K562 (cell line): ENCODE measurements around the gene PPP1R14B. TPM values are rescaled to one million over a fixed set of nuclear protein-coding genes. Genes with fewer than 3 reads are reported as not detected.

Experiments used
- ATAC-seq: fragments of 200-7000 bp; cut with Tn5 transposase; 3 replicates; pipeline ENCODE4 v1.9.1; 2020; ENCODE audit warnings: moderate library complexity
- BruUV-seq: library from RNA; stranded (reverse); fragments of 400-500 nt; replicated peaks from 2 replicates; lab custom pipeline; 2021; lab: Mats Ljungman, UMichigan
- CTCF ChIA-PET: fragments of 300-600 bp; formaldehyde crosslinking; extraction: SDS; loops from one replicate; lab custom pipeline; 2021; ENCODE audit warnings: low intra/inter-chr PET ratio; lab: Yijun Ruan, JAX
- POLR2A ChIA-PET: fragments of 300-600, 350-650 bp; sonication (Branson Sonifier 250); formaldehyde crosslinking; extraction: SDS; loops from one replicate; lab custom pipeline; 2021; ENCODE audit warnings: antibody characterized with exemption, inconsistent platforms; lab: Yijun Ruan, JAX
- DNase-seq, 4 experiments: peaks; one replicate each; pipeline versions ENCODE4 v3.0.0 to v3.0.0-alpha.2; 2011 to 2018; ENCODE audit warnings: low spot score in 3 of 4, mixed read lengths in 3 of 4; ENCODE audit errors: extremely low read depth in 1 of 4
- FAIRE-seq: peaks from 2 replicates; lab custom pipeline; 2011; peaks lifted over from hg19 to GRCh38; lab: Jason Lieb, UNC
- H2AFZ ChIP-seq: 2 replicates; pipeline ENCODE4 v1.6.0; 2011; ENCODE audit warnings: low read depth, low read length, control low read depth, inconsistent platforms
- H3K27ac ChIP-seq: fragments of 200-600 bp; 3 replicates; pipeline ENCODE4 v1.8.0; 2011; ENCODE audit warnings: low read depth, mild to moderate bottlenecking, control low read depth, inconsistent platforms, low read length, moderate library complexity, mixed read lengths; ENCODE audit errors: extremely low read depth
- H3K27me3 ChIP-seq, 2 experiments: fragments of 300-600 bp in 1 of 2; 2 replicates in 1 of 2; 3 replicates in 1 of 2; pipeline versions ENCODE4 v1.6.0 to v1.8.0; 2011; ENCODE audit warnings: inconsistent platforms in 2 of 2, low read length in 2 of 2, mild to moderate bottlenecking in 1 of 2, mixed read lengths in 1 of 2, moderate library complexity in 1 of 2; ENCODE audit not compliant: control insufficient read depth in 2 of 2, insufficient read depth in 2 of 2
- H3K36me3 ChIP-seq: fragments of 300-600 bp; 3 replicates; pipeline ENCODE4 v1.8.0; 2011; ENCODE audit warnings: mild to moderate bottlenecking, low read length, inconsistent platforms; ENCODE audit not compliant: control insufficient read depth, insufficient read depth
- H3K4me1 ChIP-seq, 2 experiments: fragments of 200-600 bp in 1 of 2; replicated peaks in 1 of 2; 2 replicates in 1 of 2; 3 replicates in 1 of 2; pipeline versions ENCODE4 v1.5.1 to v1.8.0; 2011; ENCODE audit warnings: inconsistent platforms in 2 of 2, low read length in 2 of 2, mild to moderate bottlenecking in 1 of 2, mixed read lengths in 1 of 2, moderate library complexity in 1 of 2; ENCODE audit not compliant: control insufficient read depth in 2 of 2, insufficient read depth in 2 of 2
- H3K4me2 ChIP-seq: 2 replicates; pipeline ENCODE4 v1.6.1; 2011; ENCODE audit warnings: low read length, control low read depth, inconsistent platforms, mixed read lengths; ENCODE audit not compliant: insufficient read depth
- H3K4me3 ChIP-seq: fragments of 200-600 bp; sonication (generic), shearing (Covaris generic); 2 replicates; pipeline ENCODE4 v1.5.1; 2016; ENCODE audit warnings: control low read depth, inconsistent platforms
- H3K79me2 ChIP-seq: fragments of 200-600 bp; 3 replicates; pipeline ENCODE4 v1.8.0; 2011; ENCODE audit warnings: low read length, inconsistent platforms; ENCODE audit not compliant: control insufficient read depth, insufficient read depth
- H3K9ac ChIP-seq, 2 experiments: 2 replicates each; pipeline versions ENCODE4 v1.6.0 to v1.6.1; 2011; ENCODE audit warnings: low read depth in 2 of 2, low read length in 2 of 2, control low read depth in 1 of 2, inconsistent platforms in 1 of 2, mild to moderate bottlenecking in 1 of 2, mixed read lengths in 1 of 2; ENCODE audit not compliant: insufficient read depth in 1 of 2
- H3K9me1 ChIP-seq: one replicate; pipeline ENCODE4 v1.6.0; 2011; ENCODE audit warnings: inconsistent platforms, mild to moderate bottlenecking, low read length, moderate library complexity; ENCODE audit not compliant: control insufficient read depth, insufficient read depth
- H3K9me3 ChIP-seq: replicated peaks from 2 replicates; pipeline ENCODE4 v1.5.1; 2011; ENCODE audit warnings: low read depth, low read length, inconsistent platforms; ENCODE audit not compliant: control insufficient read depth, insufficient read depth
- H4K20me1 ChIP-seq: replicated peaks from 2 replicates; pipeline ENCODE4 v1.6.1; 2011; ENCODE audit warnings: low read length, inconsistent platforms, mixed read lengths; ENCODE audit not compliant: control insufficient read depth, insufficient read depth
- HINFP ChIP-seq: fragments of 450-650 bp; conservative IDR thresholded peaks from 2 replicates; pipeline ENCODE4 v1.6.1; 2016; ENCODE audit warnings: missing genetic modification characterization, low read depth, mild to moderate bottlenecking, control low read depth, missing compliant biosample characterization
- ILF3 ChIP-seq: fragments of 450-650 bp; IDR thresholded peaks from 2 replicates; pipeline ENCODE4 v1.6.1; 2018; ENCODE audit warnings: antibody characterized with exemption, mild to moderate bottlenecking, moderate library complexity, borderline replicate concordance
- LEF1 ChIP-seq: fragments of 450-650 bp; IDR thresholded peaks from 2 replicates; pipeline ENCODE4 v1.6.1; 2016; ENCODE audit warnings: mild to moderate bottlenecking
- MLLT1 ChIP-seq, 2 experiments: fragments of 450-650 bp; IDR thresholded peaks; 2 replicates each; pipeline ENCODE4 v1.6.1; 2016
- NFIX ChIP-seq: fragments of 250-450 bp; sonication (Bioruptor Pico); IDR thresholded peaks from 2 replicates; pipeline ENCODE4 v1.4.0; 2020; ENCODE audit warnings: low read depth, mild to moderate bottlenecking, moderate library complexity
- SIX5 ChIP-seq, 2 experiments: IDR thresholded peaks; 2 replicates each; pipeline ENCODE4 v1.6.1; 2011; ENCODE audit warnings: low read length in 2 of 2, borderline replicate concordance in 1 of 2, low read depth in 1 of 2, mild to moderate bottlenecking in 1 of 2, moderate library complexity in 1 of 2; ENCODE audit not compliant: insufficient read depth in 1 of 2
- SRF ChIP-seq, 2 experiments: fragments of 250-450, 450-650 bp in 1 of 2; sonication (Bioruptor Pico) in 1 of 2; sonication (generic) in 1 of 2; formaldehyde crosslinking; IDR thresholded peaks; 2 replicates each; pipeline versions ENCODE4 v1.5.0 to v1.5.1; 2020 to 2022; ENCODE audit warnings: mild to moderate bottlenecking in 1 of 2, missing genetic modification reagents in 1 of 2
- SUPT5H ChIP-seq: fragments of 450-650 bp; IDR thresholded peaks from 2 replicates; pipeline ENCODE4 v1.6.1; 2016
- TCF15 ChIP-seq: fragments of 250-450 bp; sonication (Bioruptor Pico); IDR thresholded peaks from 2 replicates; pipeline ENCODE4 v1.8.0; 2022; ENCODE audit warnings: moderate library complexity, mild to moderate bottlenecking, inconsistent platforms
- TCF7L2 ChIP-seq: fragments of 150-350 bp; IDR thresholded peaks from 2 replicates; pipeline ENCODE4 v1.6.1; 2016; ENCODE audit warnings: low read depth, mild to moderate bottlenecking, low read length, moderate library complexity
- ZBTB43 ChIP-seq: sonication (generic); formaldehyde crosslinking; IDR thresholded peaks from 2 replicates; pipeline ENCODE4 v1.8.0; 2023; ENCODE audit warnings: mild to moderate bottlenecking, missing genetic modification reagents
- ZFP1 ChIP-seq: fragments of 450-650 bp; formaldehyde crosslinking; IDR thresholded peaks from 2 replicates; pipeline ENCODE4 v1.4.0; 2020; ENCODE audit warnings: mild to moderate bottlenecking, mixed read lengths
- ZNF280B ChIP-seq: fragments of 250-450 bp; sonication (Bioruptor Pico); IDR thresholded peaks from 2 replicates; pipeline ENCODE4 v1.5.1; 2021; ENCODE audit warnings: mild to moderate bottlenecking
- ZNF282 ChIP-seq: sonication (generic); formaldehyde crosslinking; IDR thresholded peaks from 2 replicates; pipeline ENCODE4 v1.8.1; 2023; ENCODE audit warnings: missing genetic modification reagents
- WGBS: fragments of 100-300 bp; shearing (Covaris generic); methylation state at CpG from one replicate; pipeline ENCODE4 v1.1.6; 2016; ENCODE audit warnings: low coverage, mixed read lengths; ENCODE audit not compliant: insufficient coverage; ENCODE audit errors: missing lambda C conversion rate; 5-methylcytosine and 5-hydroxymethylcytosine counted together
- in situ Hi-C: fragments of 300-500 bp; cut with MboI; formaldehyde crosslinking; loops from 4 replicates; pipeline ENCODE4 v1.15.0; 2018; ENCODE audit warnings: inconsistent platforms, mixed read lengths
- intact Hi-C: fragments of 100-400 bp; cut with micrococcal nuclease; formaldehyde crosslinking; loops from 2 replicates; pipeline ENCODE4 v1.14.2; 2022
- polyA plus RNA-seq, 8 experiments: library from polyadenylated mRNA; depleted of rRNA in 4 of 8; stranded (reverse) in 5 of 8; unstranded in 3 of 8; fragments of >200 nt; fragmentation: Nextera tagmentation in 2 of 8; fragmentation: Illumina TruSeq in 1 of 8; extraction: Ambion mirVana in 2 of 8; extraction: Trizol in 1 of 8; gene quantifications; 2 replicates each; pipeline versions ENCODE4 v1.2.1 to v1.2.3, GENCODE V29; 2011 to 2014; ENCODE audit warnings: inconsistent platforms in 1 of 8, missing spikeins in 1 of 8
- total RNA-seq, 7 experiments: library from RNA; depleted of rRNA in 6 of 7; stranded (reverse); fragments of >200 nt in 6 of 7; fragmentation: Illumina TruSeq in 2 of 7; extraction: Trizol in 2 of 7; gene quantifications; 2 replicates each; pipeline versions ENCODE4 v1.2.1 to v1.2.3, GENCODE V29; 2011 to 2021; ENCODE audit warnings: low replicate concordance in 1 of 7

PPP1R14B gene
- total and polyA plus RNA-seq, 9 of the 15 experiments (the other 6 are each of a cell fraction or from before 2014, with no cell fraction given): 7.7 to 566 (median 212) TPM

GRCh38 chr11:64269540-64270220 lies 22.9 kb upstream of the PPP1R14B start:
- ChIA-PET CTCF (interaction anchor here (2.6 kb wide), 1 partner anchor 66 kb away, joined by 11 read pairs; no protein-coding TSS in a partner anchor), POLR2A (interaction anchor here (0.5 to 5.7 kb wide), 19 partner anchors 11 to 1458 kb away, joined by 3 to 58 read pairs (median 4); partner anchors contain the start of genes BAD, CATSPERZ, ESRRA and FERMT3)
- FAIRE-seq (peak; percentile 98), DNase-seq (peak; percentile 75 to 99 (median 83)), ATAC-seq (peak; percentile 84)
- H3K27ac ChIP-seq: peak overlapping the region; percentile 96
- no peaks in the 10 kb centered on the region for H3K9me3 ChIP-seq
- H3K27me3 ChIP-seq: no peaks in the 10 kb centered on the region
- H3K4me2 ChIP-seq: peak overlapping the region; percentile 92
- TSS peak; percentile 94 for BruUV-seq
- H4K20me1 ChIP-seq: no peaks in the 10 kb centered on the region
- H3K4me3 ChIP-seq: peak overlapping the region; percentile 60
- in situ Hi-C loops (no loop called here), intact Hi-C loops (loop anchor here (1.0 to 2.0 kb wide), 3 partner anchors 23 to 65 kb away; partner anchors contain the start of genes ESRRA and PPP1R14B)
- 0% methylated on average over 54 of the region's 58 CpGs for WGBS
- H2AFZ ChIP-seq: peak overlapping the region; percentile 86
- H3K79me2 ChIP-seq: peaks cover 45% of the 10 kb centered on the region
- H3K4me1 ChIP-seq: peaks cover 32 to 54% of the 10 kb centered on the region in 2 experiments
- H3K9me1 ChIP-seq: peaks cover 3% of the 10 kb centered on the region
- peaks cover 36% of the 10 kb centered on the region for H3K36me3 ChIP-seq
- peak overlapping the region; percentile 89 to 99 for H3K9ac ChIP-seq
- TF ChIP-seq ZBTB43 (CRISPR knock-in tag): no peak
- 0 out of 4 replicates have a peak, but pooled peaks of 1 of the 2 experiments have one; percentile 28 for TF ChIP-seq MLLT1 (IDR thresholded peaks at IDR 0.05)
- peak; percentile 29; the same call in 1 of the 2 replicates for TF ChIP-seq ZFP1
- peak; percentile 26 for TF ChIP-seq SUPT5H
- peak; percentile 92 to 95 for TF ChIP-seq SIX5 (IDR thresholded peaks at IDR 0.05; ENCODE audit: borderline replicate concordance in 1 of 2, insufficient read depth in 1 of 2, low read depth in 1 of 2, low read length in 2 of 2)
- no peak for TF ChIP-seq LEF1
- 0 out of 2 replicates have a peak, but pooled peaks have one; percentile 1 for TF ChIP-seq ILF3
- no peak for TF ChIP-seq ZNF280B
- TF ChIP-seq TCF7L2: no peak
- TF ChIP-seq HINFP (tag): no peak
- TF ChIP-seq NFIX (CRISPR knock-in tag): no peak
- peak in 1 of 2 experiments; percentile 62; a peak in 1 of 4 replicates for TF ChIP-seq SRF (CRISPR knock-in tag; IDR thresholded peaks at IDR 0.05)
- TF ChIP-seq TCF15 (CRISPR knock-in tag): no peak
- TF ChIP-seq ZNF282: peak; percentile 70; the same call in 1 of the 2 replicates
